ENCODE measurements around the gene HOXD4. TPM values are rescaled to one million over a fixed set of nuclear protein-coding genes. Genes with fewer than 3 reads are reported as not detected.

HOXD4 gene
- total and polyA plus RNA-seq, 10 of the 15 experiments (the other 5 are each of a cell fraction or from before 2014, with no cell fraction given), result 0.07 TPM; not detected in 9

DNA sequence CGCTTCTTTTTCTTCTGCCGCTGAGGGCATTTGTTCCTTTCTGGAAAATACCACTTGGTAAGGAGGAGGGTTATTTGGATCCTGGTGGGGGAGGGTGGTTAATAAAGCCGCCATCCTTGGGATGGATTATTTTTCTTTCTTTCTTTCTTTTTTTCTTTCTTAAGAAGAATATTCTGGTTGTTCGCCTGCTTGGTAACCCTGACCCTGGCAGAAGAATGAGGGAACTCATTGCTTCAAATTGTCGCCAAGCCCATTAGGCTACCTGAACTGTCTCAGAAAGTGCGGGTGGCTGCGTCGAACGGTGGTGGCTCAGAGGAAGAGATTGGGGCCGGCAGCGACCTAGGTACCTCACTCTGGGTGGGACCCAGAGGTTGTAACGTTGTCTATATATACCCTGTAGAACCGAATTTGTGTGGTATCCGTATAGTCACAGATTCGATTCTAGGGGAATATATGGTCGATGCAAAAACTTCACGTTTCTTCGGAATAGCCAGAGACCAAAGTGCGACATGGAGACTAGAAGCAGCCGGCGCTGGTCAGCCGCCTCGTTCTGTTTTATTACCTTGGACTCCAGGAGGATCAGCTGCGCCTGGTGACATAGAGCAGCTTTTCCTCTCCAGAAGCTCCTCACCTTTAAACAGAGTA is 1.3 kb upstream of the HOXD4 start:
- in situ Hi-C loops (cut with MboI) (loop anchor here (25.0 kb wide), 1 partner anchor 1187 kb away; no protein-coding TSS in a partner anchor), intact Hi-C loops (cut with micrococcal nuclease; ENCODE audit: unreplicated experiment) (no loop called here)
- H2AFZ ChIP-seq (ENCODE audit: control insufficient read depth, low read depth, low read length), result no peak overlapping the region
- H3K9ac ChIP-seq (ENCODE audit: control insufficient read depth, insufficient read depth, low read length), result no peak overlapping the region
- POLR2A ChIA-PET, result no interaction called here
- no peak overlapping the region for H3K4me3 ChIP-seq
- SMC1A ChIA-PET (ENCODE audit: uncharacterized antibody, unreplicated experiment), result interaction anchor here (1.0 kb wide), 1 partner anchor 998 kb away, joined by 3 read pairs; no protein-coding TSS in a partner anchor
- no peaks in the 10 kb centered on the region for H4K20me1 ChIP-seq (ENCODE audit: control insufficient read depth, insufficient read depth)
- no peaks in the 10 kb centered on the region for H3K79me2 ChIP-seq (ENCODE audit: control insufficient read depth, insufficient read depth, low read length)
- FAIRE-seq (no peak), DNase-seq (ENCODE audit: low read depth, low spot score) (no peak), ATAC-seq (no peak)
- 29% methylated on average over 24 of the region's 24 CpGs for WGBS (ENCODE audit: insufficient coverage, insufficient replicate concordance, low lambda C conversion rate, missing lambda C conversion rate)
- no peaks in the 10 kb centered on the region for H3K4me1 ChIP-seq (ENCODE audit: control insufficient read depth, insufficient read depth, low read length)
- peaks cover 12 to 38% of the 10 kb centered on the region in 2 experiments for H3K27me3 ChIP-seq (replicated peaks in 1 of 2; ENCODE audit: control insufficient read depth in 2 of 2, insufficient read depth in 2 of 2, low read length in 1 of 2)
- no peak overlapping the region for H3K4me2 ChIP-seq (ENCODE audit: control insufficient read depth, insufficient read depth)
- TF ChIP-seq ZNF274 (IDR thresholded peaks at IDR 0.05; ENCODE audit: insufficient read depth, insufficient read length), result no peak
- TF ChIP-seq ZNF24 (IDR thresholded peaks at IDR 0.05), result no peak
- no peak for TF ChIP-seq CBX3 (IDR thresholded peaks at IDR 0.05; ENCODE audit: borderline replicate concordance, low read depth)
- no peak for TF ChIP-seq YY1 (IDR thresholded peaks at IDR 0.05; ENCODE audit: low read depth, low read length)
- TF ChIP-seq EZH2 (IDR thresholded peaks at IDR 0.05; ENCODE audit: borderline replicate concordance, control insufficient read depth, low read depth, low read length), result no peak
- TF ChIP-seq KDM1A (IDR thresholded peaks at IDR 0.05; ENCODE audit: borderline replicate concordance), result no peak
- no peak for TF ChIP-seq ZNF207 (IDR thresholded peaks at IDR 0.05; ENCODE audit: borderline replicate concordance)
- no peak for TF ChIP-seq HCFC1 (IDR thresholded peaks at IDR 0.05; ENCODE audit: low read length)
- no peak for TF ChIP-seq ASH2L (IDR thresholded peaks at IDR 0.05; ENCODE audit: borderline replicate concordance, low read depth)
- no peak overlapping the region for H3K27ac ChIP-seq (ENCODE audit: control insufficient read depth, insufficient read depth)
- CTCF ChIA-PET, result interaction anchor here (1.5 kb wide), 1 partner anchor 501 kb away, joined by 3 read pairs; no protein-coding TSS in a partner anchor
- no TSS peak for BruUV-seq (replicated peaks)
- no peaks in the 10 kb centered on the region for H3K9me3 ChIP-seq (replicated peaks; ENCODE audit: control insufficient read depth, insufficient read depth, low read length)
- no peaks in the 10 kb centered on the region for H3K36me3 ChIP-seq (ENCODE audit: control insufficient read depth in 2 of 2, insufficient read depth in 2 of 2, low read length in 1 of 2)
- RAD21 ChIA-PET (ENCODE audit: unreplicated experiment), result interaction anchor here (1.0 to 1.2 kb wide), 3 partner anchors 10 to 305 kb away, joined by 4 read pairs; no protein-coding TSS in a partner anchor
